Heart left ventricle (tissue), 13 donors: Measurements from ENCODE around the gene KIF1A.

Experiments
- CTCF ChIP-seq, 12 donors: fragments of 200-600 bp; sonication (generic) in 4 of 12; IDR thresholded peaks; one replicate each; pipeline versions ENCODE4 v1.5.0 to v1.8.0; 2018 to 2022; ENCODE audit warnings: antibody characterized with exemption in 12 of 12, mild to moderate bottlenecking in 5 of 12
- POLR2A ChIP-seq, 2 donors: fragments of 450-650 bp; IDR thresholded peaks; one replicate each; pipeline ENCODE4 v1.6.1; 2017; ENCODE audit warnings: antibody characterized with exemption in 2 of 2, mild to moderate bottlenecking in 2 of 2, moderate library complexity in 2 of 2
- donor health status: ischemic (EF 13 %, LVEDD 7.1; RV severe dilation, severe dysfunction).
- donor health status: DM: no; HTN: yes; CAD: no.
- donor health status: DM: no; HTN: no; CAD: no.
- donor health status: ischemic (EF 25% LVEDD 6.9; RV normal size, moderate dysfunction).
- donor health status: ischemic (EF 25% LVEDD 5.7; RV mildly dilated, moderate dysfunction).
- donor health status: ischemic (EF 35%, LVEDD 5.7; RV mildly dilated, moderate dysfunction).
- donor health status: nonischemic (EF 11% LVEDD 7.7; RV severe dilation, severe dysfunction).
- donor health status: DM: yes; HTN: yes; CAD: no.
- donor health status: PGD.
- donor health status: ischemic (EF 29% LVEDD 5.4; RV normal size, mild dysfunction).
- donor health status: nonischemic (EF 23%, LVEDD 6.1; RV moderate dilation, normal function).

GRCh38 chr2:240810621-240811020 lies 9.4 kb downstream of the KIF1A start:
- TF ChIP-seq CTCF (IDR thresholded peaks at IDR 0.05): no peak
- TF ChIP-seq POLR2A (IDR thresholded peaks at IDR 0.05): no peak
